Panc1 (cell line): ENCODE results near the gene TOB2. TPM values are rescaled to one million over a fixed set of nuclear protein-coding genes. Genes with fewer than 3 reads are reported as not detected.

Source experiments
- ATAC-seq: fragments of 200-7000 bp; cut with Tn5 transposase; 2 replicates; pipeline ENCODE4 v1.9.1; 2020; ENCODE audit warnings: mild to moderate bottlenecking, moderate library complexity
- BruUV-seq: library from RNA; stranded (reverse); fragments of 400-500 nt; replicated peaks from 2 replicates; lab custom pipeline; 2021; lab: Mats Ljungman, UMichigan
- CTCF ChIA-PET: fragments of 300-600 bp; sonication (Branson Sonifier 250); formaldehyde crosslinking; loops from one replicate; lab custom pipeline; 2022; ENCODE audit warnings: antibody characterized with exemption; lab: Charles Lee
- POLR2A ChIA-PET: fragments of 300-600 bp; sonication (Branson Sonifier 250); formaldehyde crosslinking; loops from one replicate; lab custom pipeline; 2022; ENCODE audit warnings: antibody characterized with exemption; lab: Charles Lee
- DNase-seq: peaks from one replicate; pipeline ENCODE4 v3.0.0-alpha.2; 2010; ENCODE audit warnings: low read depth, low spot score
- H3K27ac ChIP-seq: 2 replicates; pipeline ENCODE4 v1.5.1; 2011; ENCODE audit warnings: mild to moderate bottlenecking, low read length, inconsistent platforms
- H3K27me3 ChIP-seq: fragments of 200-500 bp; sonication (Bioruptor generic); 2 replicates; pipeline ENCODE4 v1.6.0; 2014; ENCODE audit warnings: low read length, inconsistent platforms; ENCODE audit not compliant: control insufficient read depth, insufficient read depth
- H3K36me3 ChIP-seq: fragments of 200-500 bp; sonication (Bioruptor generic); 2 replicates; pipeline ENCODE4 v1.5.1; 2014; ENCODE audit warnings: inconsistent platforms, mild to moderate bottlenecking, low read length, moderate library complexity; ENCODE audit not compliant: control insufficient read depth, insufficient read depth
- H3K4me1 ChIP-seq: 2 replicates; pipeline ENCODE4 v1.5.1; 2011; ENCODE audit warnings: inconsistent platforms, mild to moderate bottlenecking, low read length, moderate library complexity; ENCODE audit not compliant: control insufficient read depth, insufficient read depth
- H3K4me3 ChIP-seq, 2 experiments: 2 replicates each; pipeline ENCODE4 v1.5.1; 2011 to 2012; ENCODE audit warnings: low read depth in 2 of 2, low read length in 2 of 2, mild to moderate bottlenecking in 2 of 2, inconsistent platforms in 1 of 2, moderate library complexity in 1 of 2
- H3K9me3 ChIP-seq: fragments of 200-500 bp; sonication (Bioruptor generic); 2 replicates; pipeline ENCODE4 v1.5.1; 2014; ENCODE audit warnings: low read depth, mild to moderate bottlenecking, inconsistent platforms, low read length, moderate library complexity; ENCODE audit not compliant: control insufficient read depth, insufficient read depth
- POLR2AphosphoS5 ChIP-seq: IDR thresholded peaks from 2 replicates; pipeline ENCODE4 v1.6.1; 2012; ENCODE audit warnings: mild to moderate bottlenecking, low read depth, low read length, moderate library complexity
- REST ChIP-seq, 2 experiments: IDR thresholded peaks; 2 replicates each; pipeline ENCODE4 v1.6.1; 2011 to 2012; ENCODE audit warnings: low read depth in 2 of 2, control low read depth in 1 of 2, low read length in 1 of 2, mild to moderate bottlenecking in 1 of 2, moderate library complexity in 1 of 2; ENCODE audit not compliant: insufficient read depth in 1 of 2
- SIN3A ChIP-seq: IDR thresholded peaks from 2 replicates; pipeline ENCODE4 v1.6.1; 2012; ENCODE audit warnings: low read depth, mild to moderate bottlenecking, low read length, moderate library complexity, borderline replicate concordance; ENCODE audit not compliant: insufficient read depth
- TCF7L2 ChIP-seq: IDR thresholded peaks from 2 replicates; pipeline ENCODE4 v1.6.1; 2011; ENCODE audit warnings: mild to moderate bottlenecking, low read depth, low read length, inconsistent platforms
- in situ Hi-C: cut with HindIII; loops from 2 replicates; pipeline ENCODE4 v1.10.0; 2016; ENCODE audit warnings: low sequenced_read_pairs, low pct_unique_long_range_greater_than_20kb
- intact Hi-C: fragments of 100-400 bp; cut with micrococcal nuclease; formaldehyde crosslinking; loops from one replicate; pipeline ENCODE4 v1.10.0; 2022; ENCODE audit not compliant: unreplicated experiment
- total RNA-seq: library from RNA; stranded (reverse); gene quantifications from one replicate; pipeline ENCODE4 v1.2.1, GENCODE V29; 2021; ENCODE audit not compliant: unreplicated experiment
- TF ChIP-seq, protein P1 (sequence below): fragments of 450-650 bp; IDR thresholded peaks from 2 replicates; pipeline ENCODE4 v1.5.1; 2017; ENCODE audit warnings: mild to moderate bottlenecking

The TOB2 gene
- total RNA-seq, 1 experiment from 2014 or later = 43.6 TPM

- in situ Hi-C loops = no loop called here
- POLR2A ChIA-PET = no interaction called here
- no peak for ATAC-seq
Observed at GRCh38 chr22:41408665-41409064, 37.9 kb downstream of the TOB2 start.

GRCh38 chr22:41407433-41407832 is 39.2 kb downstream of the TOB2 start:
- Histone ChIP-seq H3K4me1 (peaks cover 6% of the 10 kb centered on the region), H3K27ac (no peak overlapping the region), H3K4me3 (no peak overlapping the region), H3K9me3 (no peaks in the 10 kb centered on the region), H3K27me3 (no peaks in the 10 kb centered on the region), H3K36me3 (no peaks in the 10 kb centered on the region)
- ATAC-seq (no peak), DNase-seq (no peak)
- intact Hi-C loops = no loop called here
- TF ChIP-seq, protein P1, sequence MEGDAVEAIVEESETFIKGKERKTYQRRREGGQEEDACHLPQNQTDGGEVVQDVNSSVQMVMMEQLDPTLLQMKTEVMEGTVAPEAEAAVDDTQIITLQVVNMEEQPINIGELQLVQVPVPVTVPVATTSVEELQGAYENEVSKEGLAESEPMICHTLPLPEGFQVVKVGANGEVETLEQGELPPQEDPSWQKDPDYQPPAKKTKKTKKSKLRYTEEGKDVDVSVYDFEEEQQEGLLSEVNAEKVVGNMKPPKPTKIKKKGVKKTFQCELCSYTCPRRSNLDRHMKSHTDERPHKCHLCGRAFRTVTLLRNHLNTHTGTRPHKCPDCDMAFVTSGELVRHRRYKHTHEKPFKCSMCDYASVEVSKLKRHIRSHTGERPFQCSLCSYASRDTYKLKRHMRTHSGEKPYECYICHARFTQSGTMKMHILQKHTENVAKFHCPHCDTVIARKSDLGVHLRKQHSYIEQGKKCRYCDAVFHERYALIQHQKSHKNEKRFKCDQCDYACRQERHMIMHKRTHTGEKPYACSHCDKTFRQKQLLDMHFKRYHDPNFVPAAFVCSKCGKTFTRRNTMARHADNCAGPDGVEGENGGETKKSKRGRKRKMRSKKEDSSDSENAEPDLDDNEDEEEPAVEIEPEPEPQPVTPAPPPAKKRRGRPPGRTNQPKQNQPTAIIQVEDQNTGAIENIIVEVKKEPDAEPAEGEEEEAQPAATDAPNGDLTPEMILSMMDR = no peak
- TF ChIP-seq POLR2AphosphoS5 (no peak), TCF7L2 (no peak)
- BruUV-seq = no TSS peak
- ChIA-PET CTCF (interaction anchor here (0.7 kb wide), 1 partner anchor 26 kb away, joined by 6 read pairs; the partner anchor contains the start of gene TEF), POLR2A (no interaction called here)
- in situ Hi-C loops = no loop called here

More at GRCh38 chr22:41408665-41409064, 37.9 kb downstream of the TOB2 start:
- TF ChIP-seq REST (IDR thresholded peaks at IDR 0.05; ENCODE audit: insufficient read depth in 1 of 2, low read depth in 2 of 2, low read length in 1 of 2) (no peak), POLR2AphosphoS5 (no peak), SIN3A (no peak)
- TF ChIP-seq, protein P1 = no peak
- Histone ChIP-seq H3K4me3 (no peak overlapping the region), H3K9me3 (no peaks in the 10 kb centered on the region), H3K27me3 (no peaks in the 10 kb centered on the region), H3K4me1 (peaks cover 10% of the 10 kb centered on the region), H3K27ac (no peak overlapping the region), H3K36me3 (no peaks in the 10 kb centered on the region)
- no TSS peak for BruUV-seq
- no peak for DNase-seq
- CTCF ChIA-PET = interaction anchor here (0.6 to 0.7 kb wide), 2 partner anchors 12 to 112 kb away, joined by 3 to 9 read pairs; no protein-coding TSS in a partner anchor
- intact Hi-C loops = no loop called here
